H1 (cell line): ENCODE measurements around the gene RBL1. TPM values are rescaled to one million over a fixed set of nuclear protein-coding genes. Genes with fewer than 3 reads are reported as not detected.
A peak's percentile ranks its signal among the peaks of the same experiment; 100 is the strongest.

Experiments used
- CTCF ChIA-PET: fragments of 300-600 bp; sonication (Branson Sonifier 250); formaldehyde crosslinking; loops from one replicate; lab custom pipeline; 2021; ENCODE audit not compliant: partially characterized antibody; lab: Charles Lee
- POLR2A ChIA-PET: fragments of 300-600 bp; sonication (Branson Sonifier 250); formaldehyde crosslinking; loops from one replicate; lab custom pipeline; 2021; ENCODE audit warnings: inconsistent platforms; ENCODE audit not compliant: partially characterized antibody; lab: Charles Lee
- DNase-seq, 2 experiments: peaks; one replicate each; pipeline versions ENCODE4 v3.0.0 to v3.0.0-alpha.2; 2010 to 2022; ENCODE audit warnings: low spot score in 2 of 2, low read depth in 1 of 2, mixed read lengths in 1 of 2
- FAIRE-seq: peaks from 2 replicates; lab custom pipeline; 2011; peaks lifted over from hg19 to GRCh38; lab: Jason Lieb, UNC
- H2AFZ ChIP-seq: 2 replicates; pipeline ENCODE4 v1.8.1; 2012; ENCODE audit warnings: low read length, inconsistent platforms
- H2AK5ac ChIP-seq: 2 replicates; pipeline ENCODE4 v1.6.1; 2013; ENCODE audit warnings: low read depth, low read length
- H2BK120ac ChIP-seq: replicated peaks from 2 replicates; pipeline ENCODE3; 2013; ENCODE audit warnings: low read depth, low read length, inconsistent platforms
- H2BK12ac ChIP-seq: 2 replicates; pipeline ENCODE4 v1.6.1; 2013; ENCODE audit warnings: low read depth, low read length
- H2BK15ac ChIP-seq: 2 replicates; pipeline ENCODE4 v1.6.1; 2013; ENCODE audit warnings: low read length
- H2BK20ac ChIP-seq: 2 replicates; pipeline ENCODE4 v1.6.1; 2013; ENCODE audit warnings: low read length
- H2BK5ac ChIP-seq: 2 replicates; pipeline ENCODE4 v1.6.1; 2013; ENCODE audit warnings: low read depth, low read length
- H3K14ac ChIP-seq: 2 replicates; pipeline ENCODE4 v1.6.1; 2013; ENCODE audit warnings: inconsistent platforms; ENCODE audit not compliant: insufficient read length
- H3K18ac ChIP-seq: 2 replicates; pipeline ENCODE4 v1.6.1; 2013; ENCODE audit warnings: low read length; ENCODE audit errors: extremely low read depth
- H3K23ac ChIP-seq: 2 replicates; pipeline ENCODE4 v1.6.1; 2013; ENCODE audit warnings: inconsistent platforms; ENCODE audit not compliant: insufficient read length
- H3K23me2 ChIP-seq: 2 replicates; pipeline ENCODE4 v1.6.1; 2013; ENCODE audit warnings: low read depth, low read length
- H3K27ac ChIP-seq: 2 replicates; pipeline ENCODE4 v1.6.1; 2011; ENCODE audit warnings: low read depth, low read length, inconsistent platforms
- H3K27me3 ChIP-seq, 4 experiments: replicated peaks in 1 of 4; 1 replicate in 1 of 4; 2 replicates in 3 of 4; pipeline versions ENCODE4 v1.6.1 to v1.8.1; 2011 to 2013; ENCODE audit warnings: low read length in 3 of 4, mild to moderate bottlenecking in 3 of 4, inconsistent platforms in 2 of 4, mixed read lengths in 2 of 4, moderate library complexity in 1 of 4; ENCODE audit not compliant: control insufficient read depth in 3 of 4, insufficient read depth in 3 of 4; ENCODE audit errors: extremely low read depth in 1 of 4
- H3K36me3 ChIP-seq, 4 experiments: 2 replicates each; pipeline versions ENCODE4 v1.6.1 to v1.8.1; 2011 to 2013; ENCODE audit warnings: mild to moderate bottlenecking in 4 of 4, low read length in 3 of 4, moderate library complexity in 2 of 4, control low read depth in 1 of 4, inconsistent platforms in 1 of 4; ENCODE audit not compliant: insufficient read depth in 4 of 4, control insufficient read depth in 2 of 4
- H3K4ac ChIP-seq: replicated peaks from 2 replicates; pipeline ENCODE3; 2013; ENCODE audit warnings: low read length, low read depth, mixed read lengths, inconsistent platforms; ENCODE audit not compliant: insufficient read length
- H3K4me1 ChIP-seq, 4 experiments: replicated peaks in 1 of 4; 1 replicate in 1 of 4; 2 replicates in 3 of 4; pipeline versions ENCODE4 v1.6.1 to v1.8.1; 2011 to 2013; ENCODE audit warnings: low read length in 3 of 4, inconsistent platforms in 2 of 4, mixed read lengths in 1 of 4; ENCODE audit not compliant: insufficient read depth in 4 of 4, control insufficient read depth in 3 of 4
- H3K4me2 ChIP-seq, 2 experiments: 2 replicates each; pipeline versions ENCODE4 v1.6.1 to v1.8.1; 2011 to 2013; ENCODE audit warnings: low read depth in 2 of 2, low read length in 2 of 2, control low read depth in 1 of 2, inconsistent platforms in 1 of 2, mild to moderate bottlenecking in 1 of 2; ENCODE audit not compliant: insufficient read depth in 1 of 2
- H3K4me3 ChIP-seq, 4 experiments: fragments of 200-600, 300-600 bp in 1 of 4; sonication (generic), shearing (Covaris generic), sonication (Bioruptor Twin) in 1 of 4; 2 replicates each; pipeline versions ENCODE4 v1.5.1 to v1.8.1; 2011 to 2016; ENCODE audit warnings: low read length in 4 of 4, low read depth in 3 of 4, control low read depth in 2 of 4, inconsistent platforms in 2 of 4, mild to moderate bottlenecking in 2 of 4, mixed read lengths in 1 of 4, moderate library complexity in 1 of 4; ENCODE audit not compliant: insufficient read depth in 2 of 4; ENCODE audit errors: extremely low read depth in 1 of 4
- H3K56ac ChIP-seq: replicated peaks from 2 replicates; pipeline ENCODE3; 2013; ENCODE audit warnings: low read depth, mild to moderate bottlenecking, mixed read lengths, low read length, inconsistent platforms; ENCODE audit not compliant: insufficient read length
- H3K79me1 ChIP-seq: 2 replicates; pipeline ENCODE4 v1.6.1; 2013; ENCODE audit warnings: low read depth, low read length, control low read depth
- H3K79me2 ChIP-seq, 2 experiments: 2 replicates each; pipeline versions ENCODE4 v1.6.1 to v1.8.1; 2012 to 2013; ENCODE audit warnings: low read length in 2 of 2, mild to moderate bottlenecking in 2 of 2, inconsistent platforms in 1 of 2; ENCODE audit not compliant: insufficient read depth in 2 of 2, control insufficient read depth in 1 of 2
- H3K9ac ChIP-seq, 4 experiments: replicated peaks in 1 of 4; 1 replicate in 1 of 4; 2 replicates in 3 of 4; pipeline versions ENCODE4 v1.6.1 to v1.8.1; 2011 to 2013; ENCODE audit warnings: low read depth in 3 of 4, low read length in 3 of 4, control low read depth in 2 of 4, mild to moderate bottlenecking in 2 of 4, moderate library complexity in 2 of 4, inconsistent platforms in 1 of 4; ENCODE audit errors: extremely low read depth in 1 of 4
- H3K9me3 ChIP-seq, 2 experiments: 2 replicates each; pipeline versions ENCODE4 v1.6.1 to v1.8.1; 2012 to 2013; ENCODE audit warnings: mild to moderate bottlenecking in 2 of 2, moderate library complexity in 2 of 2, control low read depth in 1 of 2, inconsistent platforms in 1 of 2, low read depth in 1 of 2, low read length in 1 of 2, mixed read lengths in 1 of 2; ENCODE audit not compliant: insufficient read depth in 2 of 2
- H4K20me1 ChIP-seq, 2 experiments: replicated peaks in 1 of 2; 2 replicates each; pipeline versions ENCODE3 to v1.8.1; 2011 to 2013; ENCODE audit warnings: inconsistent platforms in 2 of 2, low read length in 2 of 2, mild to moderate bottlenecking in 1 of 2; ENCODE audit not compliant: insufficient read depth in 2 of 2, control insufficient read depth in 1 of 2
- H4K5ac ChIP-seq: 2 replicates; pipeline ENCODE4 v1.6.1; 2013; ENCODE audit warnings: low read length, low read depth, mixed read lengths, inconsistent platforms; ENCODE audit not compliant: insufficient read length
- H4K8ac ChIP-seq: 2 replicates; pipeline ENCODE4 v1.8.0; 2013; ENCODE audit warnings: mild to moderate bottlenecking, moderate library complexity, low read length, inconsistent platforms; ENCODE audit not compliant: insufficient read depth; ENCODE audit errors: extremely low read depth
- H4K91ac ChIP-seq: replicated peaks from 2 replicates; pipeline ENCODE3; 2013; ENCODE audit warnings: low read length, mixed read lengths, inconsistent platforms; ENCODE audit not compliant: insufficient read length
- EZH2 ChIP-seq: fragments of 200-600 bp; sonication (generic); IDR thresholded peaks from 2 replicates; pipeline ENCODE4 v1.7.1; 2012; ENCODE audit warnings: low read depth, mild to moderate bottlenecking, moderate library complexity, low read length, inconsistent platforms; ENCODE audit not compliant: severe bottlenecking
- KDM5A ChIP-seq: fragments of 200-600 bp; IDR thresholded peaks from 2 replicates; pipeline ENCODE4 v1.7.1; 2012; ENCODE audit warnings: mild to moderate bottlenecking, low read length, inconsistent platforms, mixed read lengths
- RBBP5 ChIP-seq: IDR thresholded peaks from 2 replicates; pipeline ENCODE4 v1.7.1; 2012; ENCODE audit warnings: low read depth, mild to moderate bottlenecking, inconsistent platforms, low read length, moderate library complexity, borderline replicate concordance
- WGBS, 2 experiments: shearing (Covaris generic) in 1 of 2; methylation state at CpG; one replicate each; pipeline versions ENCODE4 v1.1.6 to v1.1.7; 2013 to 2015; ENCODE audit warnings: low lambda C conversion rate in 2 of 2, mixed read lengths in 2 of 2, inconsistent platforms in 1 of 2, low coverage in 1 of 2, missing lambda C conversion rate in 1 of 2; ENCODE audit not compliant: insufficient replicate concordance in 2 of 2, insufficient coverage in 1 of 2, insufficient read length in 1 of 2; ENCODE audit errors: extremely low coverage in 1 of 2, missing lambda C conversion rate in 1 of 2; 5-methylcytosine and 5-hydroxymethylcytosine counted together
- polyA plus RNA-seq, 7 experiments: library from polyadenylated mRNA; depleted of rRNA in 3 of 7; stranded (reverse) in 5 of 7; unstranded in 2 of 7; fragments of >200 nt in 5 of 7; fragments of 200-250 nt in 2 of 7; gene quantifications; 1 replicate in 5 of 7; 2 replicates in 1 of 7; 4 replicates in 1 of 7; pipeline versions ENCODE4 v1.2.1 to v1.2.3, GENCODE V29; 2011 to 2013; ENCODE audit warnings: missing spikeins in 2 of 7, mixed read lengths in 2 of 7
- total RNA-seq: library from RNA; stranded (reverse); fragmentation: NEBNext Ultra II Directional; extraction: Animal tissue kit (Norgen Biotek cat#: 25700); gene quantifications from 2 replicates; pipeline ENCODE4 v1.2.1, GENCODE V29; 2021

The RBL1 gene
- total and polyA plus RNA-seq, 2 of the 8 experiments (the other 6 are each of a cell fraction or from before 2014, with no cell fraction given), result 3.2 to 12.3 TPM

DNA sequence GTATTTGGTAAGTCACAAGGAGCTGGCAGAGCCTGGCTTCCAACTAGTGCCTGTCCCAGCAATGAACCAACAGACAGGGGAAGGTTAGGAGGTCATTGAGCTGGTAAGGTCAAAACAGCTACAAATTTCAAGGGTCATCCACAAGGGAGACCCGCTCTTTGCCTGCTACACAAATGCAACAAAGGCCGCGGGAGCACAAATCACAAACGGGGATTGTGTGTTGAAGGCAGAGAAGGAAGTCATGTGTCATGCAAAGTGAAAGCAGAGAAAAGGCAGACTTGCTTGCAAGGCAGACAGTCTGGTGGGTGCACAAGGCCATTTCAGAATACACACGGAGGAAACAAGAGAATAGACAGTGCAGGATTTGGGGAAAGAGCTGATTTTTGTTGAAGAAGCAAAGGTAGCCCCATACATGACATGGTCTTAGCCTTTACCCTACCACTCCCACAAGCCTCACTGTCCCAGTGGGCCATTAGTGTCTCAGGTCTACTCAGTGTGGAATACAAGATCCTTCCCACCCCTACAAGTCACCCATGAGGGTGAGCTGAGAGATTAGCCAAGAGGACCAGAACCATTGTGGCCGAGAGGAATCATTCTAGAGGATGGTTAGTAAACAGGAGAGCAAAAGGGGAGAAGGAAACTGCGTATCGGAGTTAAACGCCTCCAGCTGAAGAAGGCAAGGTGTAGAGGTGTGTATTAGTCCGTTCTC, 126.2 kb downstream of the RBL1 start:
- ChIA-PET POLR2A (no interaction called here), CTCF (interaction anchor here (0.6 kb wide), 1 partner anchor 1922 kb away, joined by 3 read pairs; no protein-coding TSS in a partner anchor)
- H3K4ac ChIP-seq, result no peak overlapping the region
- H4K20me1 ChIP-seq, result no peaks in the 10 kb centered on the region
- H3K27me3 ChIP-seq, result no peaks in the 10 kb centered on the region
- H3K4me1 ChIP-seq, result no peaks in the 10 kb centered on the region
- TF ChIP-seq EZH2 (no peak), KDM5A (no peak), RBBP5 (no peak)
- no peak overlapping the region for H4K91ac ChIP-seq
- no peak overlapping the region for H3K9ac ChIP-seq
- no peak for FAIRE-seq
- no peak overlapping the region for H2BK15ac ChIP-seq
- no peak for DNase-seq
- H3K56ac ChIP-seq, result no peak overlapping the region
- H3K23me2 ChIP-seq, result no peaks in the 10 kb centered on the region
- no peak overlapping the region for H4K5ac ChIP-seq
- no peak overlapping the region for H2BK20ac ChIP-seq
- no peak overlapping the region for H3K4me2 ChIP-seq
- H2BK5ac ChIP-seq, result 0 out of 2 replicates have a peak overlapping the region, but pooled peaks have one; percentile 44
- H3K27ac ChIP-seq, result no peak overlapping the region
- no peak overlapping the region for H4K8ac ChIP-seq
- H2AK5ac ChIP-seq, result no peak overlapping the region
- no peaks in the 10 kb centered on the region; a peak in 1 of 4 replicates for H3K9me3 ChIP-seq
- H2BK120ac ChIP-seq, result no peak overlapping the region
- no peak overlapping the region for H2BK12ac ChIP-seq
- no peak overlapping the region; the same call in 1 of the 2 replicates for H3K18ac ChIP-seq
- H3K36me3 ChIP-seq, result no peaks in the 10 kb centered on the region
- no peak overlapping the region for H3K4me3 ChIP-seq
- no peak overlapping the region for H3K14ac ChIP-seq
- WGBS, 2 experiments, result 92% methylated on average over 10 of the region's 10 CpGs; no CpG with 5 or more reads in 1 of the 2 experiments
- no peaks in the 10 kb centered on the region for H3K79me1 ChIP-seq
- peak overlapping the region; percentile 29; the same call in 1 of the 2 replicates for H2AFZ ChIP-seq
- no peak overlapping the region for H3K23ac ChIP-seq
- H3K79me2 ChIP-seq, result no peaks in the 10 kb centered on the region
